Panc1 (cell line): ENCODE results near the gene LPIN3.

Experiments
- POLR2AphosphoS5 ChIP-seq: IDR thresholded peaks from 2 replicates; pipeline ENCODE4 v1.6.1; 2012; ENCODE audit warnings: mild to moderate bottlenecking, low read depth, low read length, moderate library complexity
- REST ChIP-seq, 2 experiments: IDR thresholded peaks; 2 replicates each; pipeline ENCODE4 v1.6.1; 2011 to 2012; ENCODE audit warnings: low read depth in 2 of 2, control low read depth in 1 of 2, low read length in 1 of 2, mild to moderate bottlenecking in 1 of 2, moderate library complexity in 1 of 2; ENCODE audit not compliant: insufficient read depth in 1 of 2
- TF ChIP-seq, protein P1 (sequence below): fragments of 450-650 bp; IDR thresholded peaks from 2 replicates; pipeline ENCODE4 v1.5.1; 2017; ENCODE audit warnings: mild to moderate bottlenecking

DNA sequence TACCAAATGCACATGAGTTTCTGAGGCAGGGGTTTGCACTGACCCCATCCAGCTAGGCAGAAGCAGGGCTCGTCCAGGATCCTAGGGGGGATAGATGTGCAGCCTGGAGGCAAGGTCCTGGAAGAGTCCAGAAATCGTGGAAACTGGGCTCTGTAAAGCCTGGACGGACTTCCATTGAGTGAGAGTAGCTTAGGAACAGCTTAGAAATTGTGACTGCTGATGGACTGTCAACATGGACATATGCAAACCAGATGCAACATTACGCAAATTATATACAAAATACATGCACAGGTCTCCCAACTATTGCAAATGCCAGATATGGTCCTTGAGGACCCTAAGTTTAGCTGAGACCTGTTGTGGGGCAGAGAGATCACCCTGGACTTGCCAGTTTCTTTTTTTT lies 30.8 kb downstream of the LPIN3 start:
- TF ChIP-seq, protein P1, sequence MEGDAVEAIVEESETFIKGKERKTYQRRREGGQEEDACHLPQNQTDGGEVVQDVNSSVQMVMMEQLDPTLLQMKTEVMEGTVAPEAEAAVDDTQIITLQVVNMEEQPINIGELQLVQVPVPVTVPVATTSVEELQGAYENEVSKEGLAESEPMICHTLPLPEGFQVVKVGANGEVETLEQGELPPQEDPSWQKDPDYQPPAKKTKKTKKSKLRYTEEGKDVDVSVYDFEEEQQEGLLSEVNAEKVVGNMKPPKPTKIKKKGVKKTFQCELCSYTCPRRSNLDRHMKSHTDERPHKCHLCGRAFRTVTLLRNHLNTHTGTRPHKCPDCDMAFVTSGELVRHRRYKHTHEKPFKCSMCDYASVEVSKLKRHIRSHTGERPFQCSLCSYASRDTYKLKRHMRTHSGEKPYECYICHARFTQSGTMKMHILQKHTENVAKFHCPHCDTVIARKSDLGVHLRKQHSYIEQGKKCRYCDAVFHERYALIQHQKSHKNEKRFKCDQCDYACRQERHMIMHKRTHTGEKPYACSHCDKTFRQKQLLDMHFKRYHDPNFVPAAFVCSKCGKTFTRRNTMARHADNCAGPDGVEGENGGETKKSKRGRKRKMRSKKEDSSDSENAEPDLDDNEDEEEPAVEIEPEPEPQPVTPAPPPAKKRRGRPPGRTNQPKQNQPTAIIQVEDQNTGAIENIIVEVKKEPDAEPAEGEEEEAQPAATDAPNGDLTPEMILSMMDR, result no peak
- TF ChIP-seq REST (IDR thresholded peaks at IDR 0.05; ENCODE audit: insufficient read depth in 1 of 2, low read depth in 2 of 2, low read length in 1 of 2), result no peak
- no peak for TF ChIP-seq POLR2AphosphoS5
